GM19035 (cell line): ENCODE data around the gene PGLYRP2.

Experiments
- ATAC-seq: cut with Tn5 transposase; IDR thresholded peaks from one replicate; pipeline ENCODE4 v1.9.1; 2021; ENCODE audit not compliant: unreplicated experiment

PGLYRP2 gene

DNA sequence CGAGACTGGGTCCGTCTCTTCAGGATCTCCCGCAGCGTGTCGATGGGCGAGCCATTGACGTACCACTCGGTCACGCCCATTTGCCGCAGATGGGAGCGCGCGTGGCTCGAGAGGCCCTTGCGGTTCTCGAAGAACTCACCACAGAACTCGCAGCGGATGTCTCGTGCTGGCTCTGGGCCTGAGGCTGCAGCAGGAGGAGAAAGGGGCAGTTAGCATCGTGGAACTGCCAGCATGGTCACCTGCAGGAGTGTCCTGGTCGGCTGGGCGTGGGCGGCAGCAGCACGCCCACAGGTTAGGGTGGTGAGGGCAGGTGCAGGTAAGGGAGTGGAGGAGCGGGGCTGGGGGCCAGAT is 52.0 kb downstream of the PGLYRP2 start:
- no peak for ATAC-seq

- no peak for ATAC-seq
Measured at GRCh38 chr19:15426485-15427349, 52.6 kb downstream of the PGLYRP2 start.

GRCh38 chr19:15425321-15425950 is 53.9 kb downstream of the PGLYRP2 start:
- no peak for ATAC-seq

DNA sequence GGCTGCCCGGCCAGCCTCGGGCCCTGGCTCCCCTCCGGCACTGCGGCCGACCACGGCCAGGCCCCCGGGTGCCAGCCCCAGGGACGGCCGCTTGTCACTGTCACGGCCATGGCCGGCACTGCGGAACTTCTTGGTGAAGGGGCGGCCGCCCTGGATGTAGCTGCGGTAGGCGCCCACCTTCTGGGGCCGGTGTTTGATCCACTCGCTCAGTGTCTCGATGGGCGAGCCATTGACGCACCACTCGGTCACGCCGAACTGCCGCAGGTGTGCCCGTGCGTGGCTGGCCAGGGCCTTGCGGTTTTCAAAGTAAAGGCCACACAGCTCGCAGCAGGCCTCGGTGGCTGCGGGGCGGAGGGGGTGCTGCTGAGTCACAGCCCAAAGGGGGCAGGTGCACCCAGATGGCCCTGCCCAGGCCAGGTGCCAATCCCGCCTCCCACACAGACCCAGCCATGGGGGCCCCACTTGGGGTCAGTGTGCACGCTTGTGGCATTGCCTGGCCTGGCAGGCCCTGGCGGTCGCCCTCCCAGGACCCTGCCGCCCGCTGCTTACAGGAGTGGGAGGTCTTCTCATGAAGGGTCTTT is 54.5 kb downstream of the PGLYRP2 start:
- ATAC-seq = no peak

DNA sequence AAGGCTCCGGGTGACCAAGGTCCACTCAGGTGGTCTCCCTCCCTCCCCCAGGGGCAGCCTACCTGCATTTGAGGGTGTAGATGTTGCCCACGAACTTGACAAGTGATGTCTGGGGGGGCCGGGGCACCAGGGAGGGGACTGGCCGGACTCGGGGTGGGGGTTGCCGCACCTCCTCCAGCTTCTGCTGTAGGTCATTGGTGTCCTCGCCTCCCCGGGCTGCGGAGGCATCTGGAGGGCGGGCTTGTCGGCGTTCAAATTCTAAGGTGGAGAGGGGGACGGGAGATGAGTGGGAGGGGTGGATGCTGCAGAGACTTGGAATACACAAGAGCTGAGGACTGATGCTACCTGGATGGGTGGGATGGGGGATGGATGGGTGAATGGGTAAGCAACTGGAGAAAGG is 55.2 kb downstream of the PGLYRP2 start:
- ATAC-seq = no peak

DNA sequence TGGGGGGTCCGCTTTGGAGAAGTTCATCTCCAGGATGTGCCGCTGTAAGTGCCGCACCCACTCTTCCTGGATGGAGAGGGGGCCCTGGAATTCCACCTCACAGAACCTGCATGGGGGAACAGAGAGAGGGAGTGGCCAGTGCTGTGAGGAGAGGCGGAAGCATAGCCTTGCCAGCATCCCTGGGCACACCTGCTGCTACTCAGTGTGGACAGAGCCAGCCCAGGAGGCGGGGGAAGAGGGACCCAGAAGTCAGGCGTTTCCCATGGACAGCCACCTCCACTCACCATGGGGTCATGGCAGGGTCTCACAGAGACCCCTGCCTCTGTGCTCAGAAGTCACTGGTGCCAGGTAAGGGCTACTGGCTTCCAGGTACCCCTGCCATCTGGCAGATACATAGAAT is 56.2 kb downstream of the PGLYRP2 start:
- no peak for ATAC-seq

GRCh38 chr19:15422296-15423075 is 56.8 kb downstream of the PGLYRP2 start:
- ATAC-seq = no peak

- no peak for ATAC-seq
Measured at GRCh38 chr19:15421721-15422260, 57.5 kb downstream of the PGLYRP2 start.

- no peak for ATAC-seq
Measured at GRCh38 chr19:15421136-15421695, 58.1 kb downstream of the PGLYRP2 start.

DNA sequence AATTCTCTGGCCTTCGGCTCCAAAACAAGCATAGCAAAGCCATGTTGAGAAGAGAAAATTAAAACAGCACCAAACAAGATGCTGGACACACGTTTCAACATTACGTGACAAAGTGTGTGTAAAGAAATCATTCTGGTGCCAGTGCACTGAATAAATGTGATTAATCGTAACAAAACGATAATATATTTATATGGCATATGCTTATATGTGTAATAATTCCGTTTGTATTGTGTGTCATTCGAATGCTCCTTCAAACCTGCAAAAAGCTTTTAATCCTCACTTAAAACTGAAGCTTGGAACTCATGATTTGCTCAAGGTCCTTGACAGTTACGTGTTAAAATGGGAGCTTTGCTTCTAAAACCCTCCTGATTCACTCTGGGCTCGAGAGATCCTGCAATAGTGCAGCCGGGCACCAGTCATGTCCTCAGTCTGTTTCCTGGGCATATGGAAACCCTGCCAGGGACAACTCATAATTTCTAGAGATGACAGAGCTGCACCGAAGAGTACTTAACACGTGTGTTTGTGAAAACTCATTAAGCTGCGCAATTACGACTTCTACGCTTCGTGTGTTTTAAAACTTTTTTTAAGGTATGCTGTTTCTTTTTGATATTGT is 59.8 kb downstream of the PGLYRP2 start:
- no peak for ATAC-seq
